Cardiac fibroblast (primary cell): ENCODE data around the gene SNAI1.
A peak's percentile ranks its signal among the peaks of the same experiment; 100 is the strongest.
"Not testable (repeated sequence)": the region's sequence is repeated elsewhere in the genome, so short reads cannot be mapped to it uniquely, and the experiment has no call there.

ENCODE experiments used
- DNase-seq, 2 donors: peaks; one replicate each; pipeline versions ENCODE4 v3.0.0 to v3.0.0-alpha.2; 2010; ENCODE audit warnings: low read depth in 2 of 2
- H3K4me3 ChIP-seq, 2 donors: replicated peaks in 1 of 2; 1 replicate in 1 of 2; 2 replicates in 1 of 2; pipeline ENCODE4 v1.5.1; 2011; ENCODE audit warnings: low read depth in 2 of 2, low read length in 2 of 2, mild to moderate bottlenecking in 2 of 2, moderate library complexity in 1 of 2
- CTCF ChIP-seq: IDR thresholded peaks from one replicate; pipeline ENCODE4 v1.5.1; 2011; ENCODE audit warnings: low read depth, mild to moderate bottlenecking, low read length, inconsistent platforms

SNAI1 gene

GRCh38 chr20:49993301-49993751 lies 10.5 kb downstream of the SNAI1 start:
- H3K4me3 ChIP-seq = no peak overlapping the region
- no peak for TF ChIP-seq CTCF
- no peak for DNase-seq

DNA sequence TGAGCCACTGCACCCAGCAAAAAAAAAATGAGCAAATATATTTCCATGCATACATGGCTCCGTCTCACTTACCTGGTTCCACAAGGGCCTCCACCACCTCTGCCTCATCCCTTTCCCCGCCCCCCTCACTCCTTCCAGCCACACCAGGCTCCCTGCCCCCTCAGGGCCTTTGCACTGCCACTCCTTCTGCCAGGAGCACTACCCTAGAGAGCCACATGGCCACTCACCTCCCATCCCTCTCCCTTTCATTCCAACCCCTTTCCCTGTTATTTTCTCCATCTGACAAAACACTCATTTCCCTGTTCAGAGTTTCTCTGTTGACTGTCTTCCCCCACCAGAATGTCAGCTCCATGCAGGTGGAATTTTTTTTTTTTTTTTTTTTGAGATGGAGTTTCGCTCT lies 12.8 kb downstream of the SNAI1 start:
- no peak for DNase-seq
- TF ChIP-seq CTCF = no peak
- H3K4me3 ChIP-seq = no peak overlapping the region

GRCh38 chr20:49998478-49999188 lies 15.9 kb downstream of the SNAI1 start:
- not testable (repeated sequence) for DNase-seq

GRCh38 chr20:49999329-49999728 lies 16.5 kb downstream of the SNAI1 start:
- no peak for TF ChIP-seq CTCF
- no peak overlapping the region for H3K4me3 ChIP-seq
- DNase-seq = no peak

More at GRCh38 chr20:49998478-49999188, 15.9 kb downstream of the SNAI1 start:
- H3K4me3 ChIP-seq = not testable (repeated sequence)

GRCh38 chr20:50000548-50001222 lies 17.9 kb downstream of the SNAI1 start:
- peak; percentile 45 to 60 for DNase-seq
- H3K4me3 ChIP-seq = not testable (repeated sequence)

- H3K4me3 ChIP-seq = no peak overlapping the region
- no peak for DNase-seq
- no peak for TF ChIP-seq CTCF
Measured at GRCh38 chr20:50001784-50002311, 19.1 kb downstream of the SNAI1 start.

- TF ChIP-seq CTCF = no peak
- peak; percentile 97 to 98 for DNase-seq
- no peak overlapping the region for H3K4me3 ChIP-seq
Measured at GRCh38 chr20:50003253-50003656, 20.5 kb downstream of the SNAI1 start.
